RWPE2 (cell line): Measurements from ENCODE around the gene PTPRN2.

Experiments used
- ATAC-seq: fragments of 200-7000 bp; cut with Tn5 transposase; 3 replicates; pipeline ENCODE4 v1.9.1; 2021; ENCODE audit warnings: low read depth
- DNase-seq: peaks from one replicate; pipeline ENCODE4 v3.0.0-alpha.2; 2020; ENCODE audit warnings: low spot score
- H3K27ac ChIP-seq: fragments of 450-650 bp; 2 replicates; pipeline ENCODE4 v1.5.1; 2017; ENCODE audit warnings: mild to moderate bottlenecking; ENCODE audit not compliant: poor library complexity, severe bottlenecking
- H3K27me3 ChIP-seq: fragments of 250-450 bp; sonication (Bioruptor Pico); 2 replicates; pipeline ENCODE4 v1.5.1; 2021; ENCODE audit warnings: mild to moderate bottlenecking, moderate library complexity; ENCODE audit not compliant: insufficient read depth, poor library complexity, severe bottlenecking
- H3K36me3 ChIP-seq: fragments of 250-450 bp; sonication (Bioruptor Pico); 2 replicates; pipeline ENCODE4 v1.5.1; 2020; ENCODE audit warnings: low read depth, mild to moderate bottlenecking, moderate library complexity
- H3K4me1 ChIP-seq: fragments of 250-450 bp; sonication (Bioruptor Pico); 2 replicates; pipeline ENCODE4 v1.5.1; 2021; ENCODE audit warnings: mild to moderate bottlenecking, moderate library complexity; ENCODE audit not compliant: insufficient read depth, poor library complexity, severe bottlenecking
- H3K4me3 ChIP-seq: fragments of 250-450 bp; sonication (Bioruptor Pico); 2 replicates; pipeline ENCODE4 v1.5.1; 2021; ENCODE audit warnings: mild to moderate bottlenecking, moderate library complexity; ENCODE audit not compliant: severe bottlenecking
- H3K9me3 ChIP-seq: fragments of 250-450 bp; sonication (Bioruptor Pico); 2 replicates; pipeline ENCODE4 v1.5.1; 2021; ENCODE audit warnings: mild to moderate bottlenecking, moderate library complexity; ENCODE audit not compliant: severe bottlenecking
- CTCF ChIP-seq: fragments of 450-650 bp; IDR thresholded peaks from one replicate; pipeline ENCODE4 v1.5.1; 2017; ENCODE audit warnings: mild to moderate bottlenecking, moderate library complexity; ENCODE audit not compliant: poor library complexity, severe bottlenecking

PTPRN2 gene

GRCh38 chr7:157552295-157552993 is 1035.2 kb downstream of the PTPRN2 start:
- ATAC-seq = no peak
- no peak overlapping the region for H3K27ac ChIP-seq
- peak; percentile 34 for DNase-seq
- no peak for TF ChIP-seq CTCF
- no peak overlapping the region for H3K4me3 ChIP-seq
- no peaks in the 10 kb centered on the region for H3K4me1 ChIP-seq
- H3K9me3 ChIP-seq = peaks cover 4% of the 10 kb centered on the region
- H3K27me3 ChIP-seq = peaks cover 4% of the 10 kb centered on the region
- H3K36me3 ChIP-seq = no peaks in the 10 kb centered on the region

DNA sequence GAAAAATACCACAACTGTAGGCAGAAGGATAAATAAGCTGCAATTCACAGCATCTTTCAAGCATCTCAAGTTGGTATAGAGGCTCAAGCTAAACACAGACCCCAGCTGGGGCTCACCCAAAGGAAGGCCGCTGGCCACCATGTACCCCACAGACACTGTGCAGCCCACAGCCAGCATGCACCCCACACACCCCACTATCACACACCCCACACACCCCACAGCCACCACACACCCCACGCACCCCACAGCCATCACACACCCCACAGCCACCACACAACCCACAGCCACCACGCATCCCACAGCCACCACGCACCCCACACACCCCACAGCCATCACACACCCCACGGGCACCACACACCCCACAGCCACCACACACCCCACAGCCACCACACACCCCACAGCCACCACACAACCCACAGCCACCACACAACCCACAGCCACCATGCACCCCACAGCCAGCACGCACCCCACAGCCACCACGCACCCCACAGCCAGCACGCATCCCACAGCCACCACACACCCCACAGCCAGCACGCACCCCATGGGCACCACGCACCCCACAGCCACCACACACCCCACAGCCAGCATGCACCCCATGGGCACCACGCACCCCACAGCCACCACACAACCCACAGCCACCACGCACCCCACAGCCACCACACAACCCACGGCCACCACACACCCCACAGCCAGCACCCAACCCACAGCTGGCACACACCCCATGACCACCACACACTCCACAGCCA is 1036.1 kb downstream of the PTPRN2 start:
- Histone ChIP-seq H3K4me3 (no peak overlapping the region), H3K36me3 (no peaks in the 10 kb centered on the region), H3K9me3 (no peaks in the 10 kb centered on the region), H3K27me3 (peaks cover 4% of the 10 kb centered on the region), H3K27ac (no peak overlapping the region), H3K4me1 (no peaks in the 10 kb centered on the region)
- DNase-seq (peak; percentile 40), ATAC-seq (no peak)
- TF ChIP-seq CTCF = no peak

DNA sequence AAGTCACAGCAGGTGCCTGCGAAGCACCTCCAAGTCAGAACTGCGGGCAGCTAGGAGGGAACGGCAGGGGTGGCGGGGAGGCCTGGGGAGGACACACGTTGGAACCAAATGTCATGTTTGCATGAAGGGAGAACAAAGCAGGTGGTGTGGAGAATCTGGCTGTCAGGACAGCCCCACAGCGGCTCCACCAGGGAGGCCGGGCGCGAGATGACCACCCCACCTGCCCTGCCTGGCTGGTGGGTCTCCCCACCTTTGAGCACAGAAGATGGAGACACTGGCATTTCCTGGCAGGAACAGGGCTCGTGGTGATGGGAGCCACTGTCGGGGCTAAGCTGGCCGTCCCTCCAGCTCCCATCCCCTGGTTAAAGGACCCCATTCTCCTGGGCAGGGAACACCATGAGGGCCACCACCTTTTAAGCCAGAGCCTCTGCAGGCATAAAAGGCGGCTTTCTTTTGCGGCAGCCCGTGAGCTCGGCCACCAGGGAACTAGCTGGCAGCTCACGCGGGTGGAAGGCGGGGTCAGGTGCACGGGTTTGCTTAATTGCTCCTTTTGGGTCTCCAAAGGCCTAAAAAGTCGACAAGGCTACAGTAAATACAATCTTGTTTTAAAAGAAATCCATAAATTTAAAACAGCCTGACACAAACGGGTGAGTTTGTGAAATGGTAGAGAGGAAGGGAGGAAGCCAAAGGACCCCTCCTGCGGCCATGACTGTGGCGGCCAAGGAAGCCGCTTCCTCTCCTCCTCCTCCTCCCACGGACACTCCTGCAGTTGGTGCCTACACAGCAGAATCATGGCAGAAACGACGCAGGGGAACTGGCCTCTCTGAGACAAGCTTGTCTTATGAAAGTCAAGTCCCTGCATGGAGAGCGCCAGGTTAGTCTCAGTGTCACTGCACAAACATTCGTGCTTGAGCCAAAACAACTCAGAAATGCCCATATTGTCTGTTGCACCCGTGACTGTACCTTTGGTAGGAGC is 1037.0 kb downstream of the PTPRN2 start:
- no peaks in the 10 kb centered on the region for H3K9me3 ChIP-seq
- DNase-seq (peak; percentile 31), ATAC-seq (no peak)
- H3K27ac ChIP-seq = no peak overlapping the region
- no peaks in the 10 kb centered on the region for H3K4me1 ChIP-seq
- H3K27me3 ChIP-seq = peaks cover 4% of the 10 kb centered on the region
- H3K4me3 ChIP-seq = no peak overlapping the region
- no peak for TF ChIP-seq CTCF
- no peaks in the 10 kb centered on the region for H3K36me3 ChIP-seq

- Histone ChIP-seq H3K27ac (no peak overlapping the region), H3K27me3 (peaks cover 4% of the 10 kb centered on the region), H3K4me3 (no peak overlapping the region), H3K36me3 (no peaks in the 10 kb centered on the region), H3K4me1 (no peaks in the 10 kb centered on the region), H3K9me3 (no peaks in the 10 kb centered on the region)
- ATAC-seq (no peak), DNase-seq (peak; percentile 23)
- no peak for TF ChIP-seq CTCF
These were observed 1037.9 kb downstream of the PTPRN2 start for GRCh38 chr7:157549612-157550299.
